IMR-90 (cell line): ENCODE measurements around the gene KIF1A. TPM values are rescaled to one million over a fixed set of nuclear protein-coding genes. Genes with fewer than 3 reads are reported as not detected.

Experiments
- ATAC-seq: fragments of 200-7000 bp; cut with Tn5 transposase; 2 replicates; pipeline ENCODE4 v1.9.1; 2020; ENCODE audit warnings: low read depth, mild to moderate bottlenecking, moderate library complexity
- BruUV-seq: library from RNA; stranded (reverse); fragments of 400-500 nt; replicated peaks from 2 replicates; lab custom pipeline; 2021; lab: Mats Ljungman, UMichigan
- CTCF ChIA-PET: fragments of 300-600 bp; formaldehyde crosslinking; extraction: SDS; loops from one replicate; lab custom pipeline; 2021; ENCODE audit warnings: antibody characterized with exemption; lab: Yijun Ruan, JAX
- POLR2A ChIA-PET: fragments of 300-600 bp; sonication (Branson Sonifier 250); formaldehyde crosslinking; loops from one replicate; lab custom pipeline; 2022; ENCODE audit warnings: antibody characterized with exemption; ENCODE audit not compliant: unreplicated experiment; lab: Charles Lee
- DNase-seq: peaks from one replicate; pipeline ENCODE4 v3.0.0; 2013
- H2AFZ ChIP-seq: replicated peaks from 2 replicates; pipeline ENCODE3; 2013; ENCODE audit warnings: low read length, mild to moderate bottlenecking; ENCODE audit not compliant: poor library complexity
- H2AK5ac ChIP-seq: 2 replicates; pipeline ENCODE4 v1.6.1; 2013; ENCODE audit warnings: low read depth, low read length, inconsistent platforms
- H2AK9ac ChIP-seq: replicated peaks from 2 replicates; pipeline ENCODE3; 2013; ENCODE audit warnings: mild to moderate bottlenecking, low read depth, low read length, moderate library complexity; ENCODE audit not compliant: poor library complexity
- H2BK120ac ChIP-seq: 2 replicates; pipeline ENCODE4 v1.6.1; 2013; ENCODE audit warnings: low read depth, low read length, inconsistent platforms
- H2BK15ac ChIP-seq: 3 replicates; pipeline ENCODE4 v1.6.1; 2013; ENCODE audit warnings: low read depth, low read length, inconsistent platforms
- H2BK20ac ChIP-seq: 2 replicates; pipeline ENCODE4 v1.6.1; 2013; ENCODE audit warnings: low read depth, mild to moderate bottlenecking, inconsistent platforms, low read length, moderate library complexity
- H2BK5ac ChIP-seq: 2 replicates; pipeline ENCODE4 v1.6.1; 2013; ENCODE audit warnings: mild to moderate bottlenecking, low read depth, low read length, inconsistent platforms; ENCODE audit not compliant: poor library complexity, severe bottlenecking
- H3K14ac ChIP-seq: replicated peaks from 2 replicates; pipeline ENCODE4 v1.6.1; 2013; ENCODE audit warnings: low read depth, low read length, inconsistent platforms
- H3K18ac ChIP-seq: 2 replicates; pipeline ENCODE4 v1.6.1; 2013; ENCODE audit warnings: low read depth, low read length, control low read depth
- H3K23ac ChIP-seq: 2 replicates; pipeline ENCODE4 v1.6.1; 2013; ENCODE audit warnings: low read depth, low read length, inconsistent platforms
- H3K27ac ChIP-seq: 2 replicates; pipeline ENCODE4 v1.5.1; 2013; ENCODE audit warnings: mild to moderate bottlenecking, control low read depth, low read length; ENCODE audit not compliant: insufficient read depth
- H3K27me3 ChIP-seq: 2 replicates; pipeline ENCODE4 v1.6.1; 2013; ENCODE audit warnings: low read length; ENCODE audit not compliant: control insufficient read depth, insufficient read depth
- H3K36me3 ChIP-seq: 2 replicates; pipeline ENCODE4 v1.6.1; 2013; ENCODE audit warnings: low read length, mixed read lengths; ENCODE audit not compliant: control insufficient read depth, insufficient read depth
- H3K4ac ChIP-seq: 2 replicates; pipeline ENCODE4 v1.6.1; 2013; ENCODE audit warnings: low read depth, low read length, inconsistent platforms
- H3K4me1 ChIP-seq: 2 replicates; pipeline ENCODE4 v1.6.1; 2013; ENCODE audit warnings: low read length, mixed read lengths; ENCODE audit not compliant: control insufficient read depth, insufficient read depth
- H3K4me2 ChIP-seq: 2 replicates; pipeline ENCODE4 v1.6.1; 2013; ENCODE audit warnings: low read depth, mild to moderate bottlenecking, control low read depth, low read length, moderate library complexity
- H3K4me3 ChIP-seq: 2 replicates; pipeline ENCODE4 v1.5.1; 2013; ENCODE audit warnings: low read depth, mild to moderate bottlenecking, control low read depth, low read length, moderate library complexity; ENCODE audit not compliant: insufficient read depth
- H3K56ac ChIP-seq: 2 replicates; pipeline ENCODE4 v1.6.1; 2013; ENCODE audit warnings: low read length, inconsistent platforms; ENCODE audit not compliant: insufficient read depth; ENCODE audit errors: extremely low read depth
- H3K79me1 ChIP-seq, 2 experiments: 2 replicates each; pipeline ENCODE4 v1.6.1; 2013; ENCODE audit warnings: low read length in 2 of 2, inconsistent platforms in 1 of 2, low read depth in 1 of 2
- H3K9ac ChIP-seq: 2 replicates; pipeline ENCODE4 v1.6.1; 2013; ENCODE audit warnings: low read depth, low read length, control low read depth
- H3K9me1 ChIP-seq: 2 replicates; pipeline ENCODE4 v1.6.1; 2013; ENCODE audit warnings: low read length, inconsistent platforms; ENCODE audit not compliant: insufficient read depth
- H3K9me3 ChIP-seq: 2 replicates; pipeline ENCODE4 v1.6.1; 2013; ENCODE audit warnings: low read length; ENCODE audit not compliant: control insufficient read depth, insufficient read depth
- H4K20me1 ChIP-seq: 2 replicates; pipeline ENCODE4 v1.6.1; 2013; ENCODE audit warnings: low read length, inconsistent platforms; ENCODE audit not compliant: insufficient read depth
- H4K5ac ChIP-seq: 2 replicates; pipeline ENCODE4 v1.6.1; 2013; ENCODE audit warnings: mild to moderate bottlenecking, low read depth, low read length, control low read depth
- H4K8ac ChIP-seq, 2 experiments: 2 replicates each; pipeline ENCODE4 v1.6.1; 2013; ENCODE audit warnings: low read depth in 2 of 2, low read length in 2 of 2, control low read depth in 1 of 2, inconsistent platforms in 1 of 2
- H4K91ac ChIP-seq: 2 replicates; pipeline ENCODE4 v1.6.1; 2013; ENCODE audit warnings: low read depth, low read length, inconsistent platforms; ENCODE audit not compliant: insufficient read depth
- MAZ ChIP-seq: IDR thresholded peaks from 2 replicates; pipeline ENCODE4 v1.6.1; 2012; ENCODE audit warnings: low read depth, mild to moderate bottlenecking, low read length, improper control_type of control experiment, moderate library complexity, borderline replicate concordance
- WGBS, 2 experiments: methylation state at CpG; one replicate each; pipeline versions ENCODE4 v1.1.5 to v1.1.7; 2013; ENCODE audit warnings: missing lambda C conversion rate in 2 of 2; ENCODE audit not compliant: insufficient read length in 1 of 2; ENCODE audit errors: extremely low coverage in 2 of 2; 5-methylcytosine and 5-hydroxymethylcytosine counted together
- dilution Hi-C: fragments of 300-500 bp; cut with HindIII; formaldehyde crosslinking; loops from one replicate; pipeline ENCODE4 v1.14.3; 2018; ENCODE audit warnings: low sequenced_read_pairs; ENCODE audit not compliant: unreplicated experiment
- in situ Hi-C: fragments of 300-500 bp; cut with MboI; formaldehyde crosslinking; loops from 3 replicates; pipeline ENCODE4 v1.14.3; 2019; ENCODE audit warnings: low sequenced_read_pairs, inconsistent platforms, mixed read lengths
- intact Hi-C: fragments of 100-400 bp; cut with micrococcal nuclease; formaldehyde crosslinking; loops from 2 replicates; pipeline ENCODE4 v1.10.0; 2022
- polyA plus RNA-seq, 3 experiments: library from polyadenylated mRNA; depleted of rRNA; stranded (reverse); fragments of >200 nt; gene quantifications; 2 replicates each; pipeline ENCODE4 v1.2.3, GENCODE V29; 2012; ENCODE audit warnings: low replicate concordance in 1 of 3
- total RNA-seq: library from RNA; depleted of rRNA; stranded (reverse); fragments of >200 nt; gene quantifications from 2 replicates; pipeline ENCODE4 v1.2.3, GENCODE V29; 2012
- TF ChIP-seq, protein P1 (sequence below): conservative IDR thresholded peaks from 2 replicates; pipeline ENCODE4 v1.5.1; 2012; ENCODE audit warnings: mild to moderate bottlenecking, low read depth, low read length, improper control_type of control experiment

The KIF1A gene
- total and polyA plus RNA-seq, 2 of the 4 experiments (the other 2 are of a cell fraction): under 0.01 TPM; not detected in 1

DNA sequence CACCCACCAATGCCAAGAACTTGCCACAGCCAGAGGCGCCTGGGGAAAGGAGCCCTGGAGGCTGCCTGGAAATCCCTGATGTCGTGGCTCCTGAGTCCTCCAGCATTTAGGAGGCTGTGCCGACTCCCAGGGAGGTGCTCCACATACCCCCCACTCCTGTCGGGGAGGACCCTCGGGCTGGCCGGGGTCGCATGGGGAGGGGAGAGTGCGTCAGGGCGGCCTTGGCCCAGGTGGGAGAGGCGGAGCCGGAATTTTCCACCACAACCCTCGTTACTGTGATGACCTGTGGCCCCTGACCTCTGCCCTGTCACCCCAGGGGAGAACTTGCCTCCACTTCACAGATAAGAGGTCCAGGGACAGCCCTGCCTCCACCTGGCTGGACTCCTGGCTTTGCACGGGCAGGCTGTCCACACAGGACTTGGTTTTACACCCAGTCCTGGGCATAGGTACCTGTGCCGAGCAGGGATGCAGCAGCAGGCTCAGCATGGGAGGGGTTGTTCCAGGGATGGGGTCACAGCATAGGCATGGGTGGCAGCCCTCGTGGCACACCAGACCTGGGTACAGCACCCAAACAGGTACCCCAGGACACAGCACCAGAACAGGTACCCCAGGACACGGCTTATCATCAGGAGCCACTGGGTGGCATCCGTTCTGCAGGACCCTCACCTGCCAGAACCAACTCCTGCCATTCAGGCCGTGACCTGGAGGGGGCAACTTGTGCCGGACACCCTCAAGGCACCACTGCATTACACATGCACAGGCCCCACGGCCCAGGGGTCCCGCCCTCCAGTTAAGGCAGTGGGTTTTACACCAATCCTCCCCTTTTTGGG, 36.3 kb upstream of the KIF1A start:
- CTCF ChIA-PET: no interaction called here
- DNase-seq (no peak), ATAC-seq (0 out of 2 replicates have a peak, but pooled peaks have one; percentile 24)
- H3K4me2 ChIP-seq: no peak overlapping the region
- no peaks in the 10 kb centered on the region for H3K9me1 ChIP-seq
- no peak overlapping the region for H2BK120ac ChIP-seq
- dilution Hi-C loops: no loop called here
- peaks cover 1% of the 10 kb centered on the region; the same call in 1 of the 2 replicates for H4K20me1 ChIP-seq
- no peak overlapping the region for H2BK15ac ChIP-seq
- POLR2A ChIA-PET: no interaction called here
- peak overlapping the region; percentile 55 for H2AK9ac ChIP-seq
- H3K27ac ChIP-seq: no peak overlapping the region
- intact Hi-C loops: no loop called here
- H2BK5ac ChIP-seq: no peak overlapping the region
- H3K9ac ChIP-seq: no peak overlapping the region
- no peak overlapping the region for H3K23ac ChIP-seq
- H2AK5ac ChIP-seq: no peak overlapping the region
- H4K5ac ChIP-seq: no peak overlapping the region
- H3K18ac ChIP-seq: no peak overlapping the region
- H4K8ac ChIP-seq: no peak overlapping the region
- WGBS, 2 experiments: 60% methylated on average over 1 of the region's 21 CpGs; no CpG with 5 or more reads in 1 of the 2 experiments
- no TSS peak for BruUV-seq
- H3K36me3 ChIP-seq: no peaks in the 10 kb centered on the region
- in situ Hi-C loops: loop anchor here (10.0 to 25.0 kb wide), 2 partner anchors 218 to 806 kb away; no protein-coding TSS in a partner anchor
- H3K56ac ChIP-seq: no peak overlapping the region
- no peak overlapping the region for H2AFZ ChIP-seq
- no peaks in the 10 kb centered on the region for H3K4me1 ChIP-seq
- no peak overlapping the region for H3K4me3 ChIP-seq
- no peak overlapping the region for H3K4ac ChIP-seq
- no peak overlapping the region for H2BK20ac ChIP-seq
- no peak overlapping the region for H4K91ac ChIP-seq
- H3K79me1 ChIP-seq: no peaks in the 10 kb centered on the region
- no peak overlapping the region for H3K14ac ChIP-seq
- TF ChIP-seq, protein P1, sequence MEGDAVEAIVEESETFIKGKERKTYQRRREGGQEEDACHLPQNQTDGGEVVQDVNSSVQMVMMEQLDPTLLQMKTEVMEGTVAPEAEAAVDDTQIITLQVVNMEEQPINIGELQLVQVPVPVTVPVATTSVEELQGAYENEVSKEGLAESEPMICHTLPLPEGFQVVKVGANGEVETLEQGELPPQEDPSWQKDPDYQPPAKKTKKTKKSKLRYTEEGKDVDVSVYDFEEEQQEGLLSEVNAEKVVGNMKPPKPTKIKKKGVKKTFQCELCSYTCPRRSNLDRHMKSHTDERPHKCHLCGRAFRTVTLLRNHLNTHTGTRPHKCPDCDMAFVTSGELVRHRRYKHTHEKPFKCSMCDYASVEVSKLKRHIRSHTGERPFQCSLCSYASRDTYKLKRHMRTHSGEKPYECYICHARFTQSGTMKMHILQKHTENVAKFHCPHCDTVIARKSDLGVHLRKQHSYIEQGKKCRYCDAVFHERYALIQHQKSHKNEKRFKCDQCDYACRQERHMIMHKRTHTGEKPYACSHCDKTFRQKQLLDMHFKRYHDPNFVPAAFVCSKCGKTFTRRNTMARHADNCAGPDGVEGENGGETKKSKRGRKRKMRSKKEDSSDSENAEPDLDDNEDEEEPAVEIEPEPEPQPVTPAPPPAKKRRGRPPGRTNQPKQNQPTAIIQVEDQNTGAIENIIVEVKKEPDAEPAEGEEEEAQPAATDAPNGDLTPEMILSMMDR: peak; percentile 15; the same call in 1 of the 2 replicates
- TF ChIP-seq MAZ: no peak
- peaks cover 11% of the 10 kb centered on the region for H3K9me3 ChIP-seq
- peaks cover 30% of the 10 kb centered on the region for H3K27me3 ChIP-seq
